ENCODE data around the gene HIGD1A.

HIGD1A gene

GRCh38 chr3:42843713-42844411 lies 39.6 kb upstream of the HIGD1A start:
- Histone ChIP-seq H3K9me3 (ENCODE audit: control insufficient read depth, insufficient read depth, low read length) (no peaks in the 10 kb centered on the region), H3K4me3 (ENCODE audit: low read depth, low read length) (no peak overlapping the region), H3K4me1 (ENCODE audit: control insufficient read depth, insufficient read depth, low read length) (no peaks in the 10 kb centered on the region), H3K27me3 (ENCODE audit: control insufficient read depth, insufficient read depth, low read length) (no peaks in the 10 kb centered on the region), H3K9ac (ENCODE audit: low read depth, low read length) (no peak overlapping the region), H3K36me3 (ENCODE audit: control insufficient read depth, insufficient read depth, low read length) (no peaks in the 10 kb centered on the region)

- Histone ChIP-seq H3K36me3 (ENCODE audit: control insufficient read depth, insufficient read depth, low read length) (no peaks in the 10 kb centered on the region), H3K27me3 (ENCODE audit: control insufficient read depth, insufficient read depth, low read length) (no peaks in the 10 kb centered on the region), H3K9ac (ENCODE audit: low read depth, low read length) (no peak overlapping the region), H3K9me3 (ENCODE audit: control insufficient read depth, insufficient read depth, low read length) (no peaks in the 10 kb centered on the region), H3K4me3 (ENCODE audit: low read depth, low read length) (no peak overlapping the region), H3K4me1 (ENCODE audit: control insufficient read depth, insufficient read depth, low read length) (no peaks in the 10 kb centered on the region)
Measured at GRCh38 chr3:42841332-42841731, 37.0 kb upstream of the HIGD1A start.

GRCh38 chr3:42839616-42840015 lies 35.3 kb upstream of the HIGD1A start:
- Histone ChIP-seq H3K9ac (ENCODE audit: low read depth, low read length) (no peak overlapping the region), H3K9me3 (ENCODE audit: control insufficient read depth, insufficient read depth, low read length) (no peaks in the 10 kb centered on the region), H3K4me3 (ENCODE audit: low read depth, low read length) (no peak overlapping the region), H3K4me1 (ENCODE audit: control insufficient read depth, insufficient read depth, low read length) (no peaks in the 10 kb centered on the region), H3K36me3 (ENCODE audit: control insufficient read depth, insufficient read depth, low read length) (no peaks in the 10 kb centered on the region), H3K27me3 (ENCODE audit: control insufficient read depth, insufficient read depth, low read length) (no peaks in the 10 kb centered on the region)

GRCh38 chr3:42838571-42838970 lies 34.3 kb upstream of the HIGD1A start:
- Histone ChIP-seq H3K9me3 (ENCODE audit: control insufficient read depth, insufficient read depth, low read length) (no peaks in the 10 kb centered on the region), H3K4me3 (ENCODE audit: low read depth, low read length) (no peak overlapping the region), H3K27me3 (ENCODE audit: control insufficient read depth, insufficient read depth, low read length) (no peaks in the 10 kb centered on the region), H3K9ac (ENCODE audit: low read depth, low read length) (no peak overlapping the region), H3K4me1 (ENCODE audit: control insufficient read depth, insufficient read depth, low read length) (no peaks in the 10 kb centered on the region), H3K36me3 (ENCODE audit: control insufficient read depth, insufficient read depth, low read length) (no peaks in the 10 kb centered on the region)

- H3K36me3 ChIP-seq (ENCODE audit: control insufficient read depth, insufficient read depth, low read length), result no peaks in the 10 kb centered on the region
- no peaks in the 10 kb centered on the region for H3K4me1 ChIP-seq (ENCODE audit: control insufficient read depth, insufficient read depth, low read length)
- no peak overlapping the region for H3K9ac ChIP-seq (ENCODE audit: low read depth, low read length)
- H3K27me3 ChIP-seq (ENCODE audit: control insufficient read depth, insufficient read depth, low read length), result no peaks in the 10 kb centered on the region
- no peaks in the 10 kb centered on the region for H3K9me3 ChIP-seq (ENCODE audit: control insufficient read depth, insufficient read depth, low read length)
- no peak overlapping the region for H3K4me3 ChIP-seq (ENCODE audit: low read depth, low read length)
Measured at GRCh38 chr3:42836150-42837123, 32.1 kb upstream of the HIGD1A start.

- Histone ChIP-seq H3K27me3 (ENCODE audit: control insufficient read depth, insufficient read depth, low read length) (no peaks in the 10 kb centered on the region), H3K4me1 (ENCODE audit: control insufficient read depth, insufficient read depth, low read length) (no peaks in the 10 kb centered on the region), H3K4me3 (ENCODE audit: low read depth, low read length) (no peak overlapping the region), H3K36me3 (ENCODE audit: control insufficient read depth, insufficient read depth, low read length) (no peaks in the 10 kb centered on the region), H3K9me3 (ENCODE audit: control insufficient read depth, insufficient read depth, low read length) (no peaks in the 10 kb centered on the region), H3K9ac (ENCODE audit: low read depth, low read length) (no peak overlapping the region)
Measured at GRCh38 chr3:42831321-42831713, 27.0 kb upstream of the HIGD1A start.

- H3K27me3 ChIP-seq (ENCODE audit: control insufficient read depth, insufficient read depth, low read length), result no peaks in the 10 kb centered on the region
Measured at GRCh38 chr3:42830437-42831320, 26.4 kb upstream of the HIGD1A start.

GRCh38 chr3:42829628-42830436 lies 25.5 kb upstream of the HIGD1A start:
- Histone ChIP-seq H3K36me3 (ENCODE audit: control insufficient read depth, insufficient read depth, low read length) (no peaks in the 10 kb centered on the region), H3K4me1 (ENCODE audit: control insufficient read depth, insufficient read depth, low read length) (no peaks in the 10 kb centered on the region), H3K4me3 (ENCODE audit: low read depth, low read length) (no peak overlapping the region), H3K9ac (ENCODE audit: low read depth, low read length) (no peak overlapping the region), H3K27me3 (ENCODE audit: control insufficient read depth, insufficient read depth, low read length) (no peaks in the 10 kb centered on the region), H3K9me3 (ENCODE audit: control insufficient read depth, insufficient read depth, low read length) (no peaks in the 10 kb centered on the region)

More at GRCh38 chr3:42830437-42831320, 26.4 kb upstream of the HIGD1A start:
- Histone ChIP-seq H3K4me3 (ENCODE audit: low read depth, low read length) (no peak overlapping the region), H3K4me1 (ENCODE audit: control insufficient read depth, insufficient read depth, low read length) (no peaks in the 10 kb centered on the region), H3K9me3 (ENCODE audit: control insufficient read depth, insufficient read depth, low read length) (no peaks in the 10 kb centered on the region), H3K9ac (ENCODE audit: low read depth, low read length) (no peak overlapping the region), H3K36me3 (ENCODE audit: control insufficient read depth, insufficient read depth, low read length) (no peaks in the 10 kb centered on the region)

- Histone ChIP-seq H3K9me3 (ENCODE audit: control insufficient read depth, insufficient read depth, low read length) (no peaks in the 10 kb centered on the region), H3K4me1 (ENCODE audit: control insufficient read depth, insufficient read depth, low read length) (no peaks in the 10 kb centered on the region), H3K36me3 (ENCODE audit: control insufficient read depth, insufficient read depth, low read length) (no peaks in the 10 kb centered on the region), H3K27me3 (ENCODE audit: control insufficient read depth, insufficient read depth, low read length) (no peaks in the 10 kb centered on the region), H3K4me3 (ENCODE audit: low read depth, low read length) (no peak overlapping the region), H3K9ac (ENCODE audit: low read depth, low read length) (no peak overlapping the region)
Measured at GRCh38 chr3:42829083-42829627, 24.9 kb upstream of the HIGD1A start.

- Histone ChIP-seq H3K9ac (ENCODE audit: low read depth, low read length) (no peak overlapping the region), H3K9me3 (ENCODE audit: control insufficient read depth, insufficient read depth, low read length) (no peaks in the 10 kb centered on the region), H3K4me1 (ENCODE audit: control insufficient read depth, insufficient read depth, low read length) (no peaks in the 10 kb centered on the region), H3K36me3 (ENCODE audit: control insufficient read depth, insufficient read depth, low read length) (no peaks in the 10 kb centered on the region), H3K27me3 (ENCODE audit: control insufficient read depth, insufficient read depth, low read length) (no peaks in the 10 kb centered on the region), H3K4me3 (ENCODE audit: low read depth, low read length) (no peak overlapping the region)
Measured at GRCh38 chr3:42827654-42828053, 23.4 kb upstream of the HIGD1A start.
